Measurements from ENCODE around the gene GTPBP3. TPM values are rescaled to one million over a fixed set of nuclear protein-coding genes. Genes with fewer than 3 reads are reported as not detected.

Gene GTPBP3
- total and polyA plus RNA-seq, 9 of the 15 experiments (the other 6 are each of a cell fraction or from before 2014, with no cell fraction given): 4.9 to 124 (median 22.6) TPM

DNA sequence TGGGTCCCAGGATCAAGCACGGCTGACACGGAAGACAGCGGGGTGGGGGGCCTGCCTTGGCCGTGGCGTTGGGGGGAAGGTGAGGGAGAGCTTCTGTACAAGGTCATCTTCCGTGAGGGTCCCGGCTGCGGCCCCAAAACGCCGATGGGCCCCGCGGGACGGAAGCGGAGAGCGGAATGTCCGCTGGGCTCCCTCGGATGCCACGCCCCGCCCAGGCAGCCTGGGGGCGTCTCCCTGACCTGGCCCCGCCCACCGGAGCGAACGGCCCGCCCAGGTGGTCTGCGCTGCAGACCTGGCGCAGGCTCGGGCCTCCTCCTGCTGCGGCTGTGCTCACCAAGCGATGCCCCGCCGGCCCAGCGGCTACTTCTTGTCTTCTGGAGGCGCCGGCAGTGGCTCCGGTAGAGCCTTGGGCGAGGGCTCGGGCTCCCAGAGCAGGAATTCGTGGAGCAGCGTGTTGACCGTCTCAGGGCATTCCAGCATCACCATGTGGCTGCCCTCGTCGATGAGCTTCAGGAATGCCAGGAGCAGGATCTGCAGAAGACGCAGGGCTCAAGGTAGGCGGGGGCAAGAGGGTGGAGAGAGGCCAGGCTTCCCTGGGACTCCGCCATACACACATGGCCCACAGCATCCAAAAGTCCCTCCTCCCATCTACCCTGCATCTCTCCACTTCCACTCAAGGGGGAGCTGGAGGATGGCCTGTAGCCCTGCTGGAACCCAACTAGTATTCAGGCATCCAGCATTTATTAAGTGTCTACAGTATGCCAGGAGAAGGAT, 44.9 kb upstream of the GTPBP3 start (continued):
- no peak for TF ChIP-seq HOXB6 (CRISPR knock-in tag; IDR thresholded peaks at IDR 0.05; ENCODE audit: borderline replicate concordance)
- no peak for TF ChIP-seq NR2C1 (IDR thresholded peaks at IDR 0.05)
- no peak for TF ChIP-seq NR2C1 (tag; IDR thresholded peaks at IDR 0.05)
- TF ChIP-seq FOXA1 (IDR thresholded peaks at IDR 0.05; ENCODE audit: borderline replicate concordance): no peak
- no peak for TF ChIP-seq ZNF232 (CRISPR knock-in tag; IDR thresholded peaks at IDR 0.05)
- no peak for TF ChIP-seq XRCC5 (IDR thresholded peaks at IDR 0.05; ENCODE audit: low read depth, low read length)
- no peak for TF ChIP-seq LEF1 (IDR thresholded peaks at IDR 0.05)
- TF ChIP-seq TEAD1 (CRISPR knock-in tag; IDR thresholded peaks at IDR 0.05): peak in 1 of 2 experiments; percentile 87; a peak in 2 of 4 replicates
- TF ChIP-seq E2F3 (CRISPR knock-in tag; IDR thresholded peaks at IDR 0.05): no peak
- TF ChIP-seq LCOR (CRISPR knock-in tag; IDR thresholded peaks at IDR 0.05): no peak
- peak; percentile 53 for TF ChIP-seq POLR2B (IDR thresholded peaks at IDR 0.05; ENCODE audit: low read depth, partially characterized antibody)
- TF ChIP-seq, protein P1, sequence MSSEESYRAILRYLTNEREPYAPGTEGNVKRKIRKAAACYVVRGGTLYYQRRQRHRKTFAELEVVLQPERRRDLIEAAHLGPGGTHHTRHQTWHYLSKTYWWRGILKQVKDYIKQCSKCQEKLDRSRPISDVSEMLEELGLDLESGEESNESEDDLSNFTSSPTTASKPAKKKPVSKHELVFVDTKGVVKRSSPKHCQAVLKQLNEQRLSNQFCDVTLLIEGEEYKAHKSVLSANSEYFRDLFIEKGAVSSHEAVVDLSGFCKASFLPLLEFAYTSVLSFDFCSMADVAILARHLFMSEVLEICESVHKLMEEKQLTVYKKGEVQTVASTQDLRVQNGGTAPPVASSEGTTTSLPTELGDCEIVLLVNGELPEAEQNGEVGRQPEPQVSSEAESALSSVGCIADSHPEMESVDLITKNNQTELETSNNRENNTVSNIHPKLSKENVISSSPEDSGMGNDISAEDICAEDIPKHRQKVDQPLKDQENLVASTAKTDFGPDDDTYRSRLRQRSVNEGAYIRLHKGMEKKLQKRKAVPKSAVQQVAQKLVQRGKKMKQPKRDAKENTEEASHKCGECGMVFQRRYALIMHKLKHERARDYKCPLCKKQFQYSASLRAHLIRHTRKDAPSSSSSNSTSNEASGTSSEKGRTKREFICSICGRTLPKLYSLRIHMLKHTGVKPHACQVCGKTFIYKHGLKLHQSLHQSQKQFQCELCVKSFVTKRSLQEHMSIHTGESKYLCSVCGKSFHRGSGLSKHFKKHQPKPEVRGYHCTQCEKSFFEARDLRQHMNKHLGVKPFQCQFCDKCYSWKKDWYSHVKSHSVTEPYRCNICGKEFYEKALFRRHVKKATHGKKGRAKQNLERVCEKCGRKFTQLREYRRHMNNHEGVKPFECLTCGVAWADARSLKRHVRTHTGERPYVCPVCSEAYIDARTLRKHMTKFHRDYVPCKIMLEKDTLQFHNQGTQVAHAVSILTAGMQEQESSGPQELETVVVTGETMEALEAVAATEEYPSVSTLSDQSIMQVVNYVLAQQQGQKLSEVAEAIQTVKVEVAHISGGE (CRISPR knock-in tag; IDR thresholded peaks at IDR 0.05): peak in 1 of 3 experiments; percentile 62; a peak in 1 of 6 replicates
- peak in 1 of 2 experiments; percentile 67; a peak in 2 of 4 replicates for TF ChIP-seq RCOR1 (IDR thresholded peaks at IDR 0.05; ENCODE audit: borderline replicate concordance in 1 of 2, low read depth in 2 of 2, low read length in 2 of 2)
- no peak for TF ChIP-seq BACH1 (tag; IDR thresholded peaks at IDR 0.05)
- TF ChIP-seq ZNF175 (CRISPR knock-in tag; IDR thresholded peaks at IDR 0.05; ENCODE audit: low read depth): no peak
- TF ChIP-seq JUND (IDR thresholded peaks at IDR 0.05; ENCODE audit: borderline replicate concordance, low read depth, low read length): peak; percentile 61
- TF ChIP-seq JUND (tag; IDR thresholded peaks at IDR 0.05; ENCODE audit: borderline replicate concordance, low read depth, low read length): no peak; the same call in 2 of the 3 replicates
- TF ChIP-seq, protein P2, sequence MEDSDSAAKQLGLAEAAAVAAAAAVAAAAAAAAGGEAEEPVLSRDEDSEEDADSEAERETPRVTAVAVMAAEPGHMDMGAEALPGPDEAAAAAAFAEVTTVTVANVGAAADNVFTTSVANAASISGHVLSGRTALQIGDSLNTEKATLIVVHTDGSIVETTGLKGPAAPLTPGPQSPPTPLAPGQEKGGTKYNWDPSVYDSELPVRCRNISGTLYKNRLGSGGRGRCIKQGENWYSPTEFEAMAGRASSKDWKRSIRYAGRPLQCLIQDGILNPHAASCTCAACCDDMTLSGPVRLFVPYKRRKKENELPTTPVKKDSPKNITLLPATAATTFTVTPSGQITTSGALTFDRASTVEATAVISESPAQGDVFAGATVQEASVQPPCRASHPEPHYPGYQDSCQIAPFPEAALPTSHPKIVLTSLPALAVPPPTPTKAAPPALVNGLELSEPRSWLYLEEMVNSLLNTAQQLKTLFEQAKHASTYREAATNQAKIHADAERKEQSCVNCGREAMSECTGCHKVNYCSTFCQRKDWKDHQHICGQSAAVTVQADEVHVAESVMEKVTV (CRISPR knock-in tag; IDR thresholded peaks at IDR 0.05): peak; percentile 64
- no peak for TF ChIP-seq ZNF444 (CRISPR knock-in tag; IDR thresholded peaks at IDR 0.05)
- TF ChIP-seq ZNF174 (CRISPR knock-in tag; IDR thresholded peaks at IDR 0.05): no peak
- no peak for TF ChIP-seq ZNF41 (CRISPR knock-in tag; conservative IDR thresholded peaks at IDR 0.05)
- no peak for TF ChIP-seq KAT7 (CRISPR knock-in tag; IDR thresholded peaks at IDR 0.05; ENCODE audit: borderline replicate concordance)
- TF ChIP-seq RBM34 (IDR thresholded peaks at IDR 0.05; ENCODE audit: borderline replicate concordance, insufficient read depth, low read length): 0 out of 2 replicates have a peak, but pooled peaks have one; percentile 50
- TF ChIP-seq FIP1L1 (IDR thresholded peaks at IDR 0.05; ENCODE audit: low read depth, low read length, poor library complexity, severe bottlenecking): peak; percentile 81
